ENCODE results near the gene CACNA1D.

GRCh38 chr3:53544357-53544756 is 49.9 kb downstream of the CACNA1D start:
- no peak for TF ChIP-seq GATA3 (IDR thresholded peaks at IDR 0.05; ENCODE audit: low read depth, low read length)
- no peak for TF ChIP-seq GATA2 (IDR thresholded peaks at IDR 0.05; ENCODE audit: low read depth, low read length)

All from SH-SY5Y (cell line).